Measurements from ENCODE around the gene LHFPL6.

DNA sequence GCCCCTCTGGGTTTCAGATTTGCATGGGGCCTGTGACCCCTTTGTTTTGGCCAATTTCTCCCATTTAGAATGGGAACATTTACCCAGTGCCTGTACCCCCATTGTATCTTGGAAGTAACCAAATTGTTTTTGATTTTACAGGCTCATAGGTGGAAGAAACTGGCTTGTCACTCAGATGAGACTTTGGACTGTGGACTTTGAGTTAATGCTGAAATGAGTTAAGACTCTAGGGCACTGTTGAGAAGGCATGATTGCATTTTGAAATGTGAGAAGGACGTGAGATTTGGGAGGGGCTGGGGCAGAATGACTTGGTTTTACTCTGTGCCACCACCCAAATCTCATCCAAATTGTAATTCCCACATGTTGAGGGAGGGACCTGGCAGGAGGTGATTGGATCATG lies 306.0 kb downstream of the LHFPL6 start:
- TF ChIP-seq USF2 (IDR thresholded peaks at IDR 0.05), result no peak
- no peak for TF ChIP-seq CTCF (IDR thresholded peaks at IDR 0.05)
- TF ChIP-seq, protein P1, sequence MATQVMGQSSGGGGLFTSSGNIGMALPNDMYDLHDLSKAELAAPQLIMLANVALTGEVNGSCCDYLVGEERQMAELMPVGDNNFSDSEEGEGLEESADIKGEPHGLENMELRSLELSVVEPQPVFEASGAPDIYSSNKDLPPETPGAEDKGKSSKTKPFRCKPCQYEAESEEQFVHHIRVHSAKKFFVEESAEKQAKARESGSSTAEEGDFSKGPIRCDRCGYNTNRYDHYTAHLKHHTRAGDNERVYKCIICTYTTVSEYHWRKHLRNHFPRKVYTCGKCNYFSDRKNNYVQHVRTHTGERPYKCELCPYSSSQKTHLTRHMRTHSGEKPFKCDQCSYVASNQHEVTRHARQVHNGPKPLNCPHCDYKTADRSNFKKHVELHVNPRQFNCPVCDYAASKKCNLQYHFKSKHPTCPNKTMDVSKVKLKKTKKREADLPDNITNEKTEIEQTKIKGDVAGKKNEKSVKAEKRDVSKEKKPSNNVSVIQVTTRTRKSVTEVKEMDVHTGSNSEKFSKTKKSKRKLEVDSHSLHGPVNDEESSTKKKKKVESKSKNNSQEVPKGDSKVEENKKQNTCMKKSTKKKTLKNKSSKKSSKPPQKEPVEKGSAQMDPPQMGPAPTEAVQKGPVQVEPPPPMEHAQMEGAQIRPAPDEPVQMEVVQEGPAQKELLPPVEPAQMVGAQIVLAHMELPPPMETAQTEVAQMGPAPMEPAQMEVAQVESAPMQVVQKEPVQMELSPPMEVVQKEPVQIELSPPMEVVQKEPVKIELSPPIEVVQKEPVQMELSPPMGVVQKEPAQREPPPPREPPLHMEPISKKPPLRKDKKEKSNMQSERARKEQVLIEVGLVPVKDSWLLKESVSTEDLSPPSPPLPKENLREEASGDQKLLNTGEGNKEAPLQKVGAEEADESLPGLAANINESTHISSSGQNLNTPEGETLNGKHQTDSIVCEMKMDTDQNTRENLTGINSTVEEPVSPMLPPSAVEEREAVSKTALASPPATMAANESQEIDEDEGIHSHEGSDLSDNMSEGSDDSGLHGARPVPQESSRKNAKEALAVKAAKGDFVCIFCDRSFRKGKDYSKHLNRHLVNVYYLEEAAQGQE (IDR thresholded peaks at IDR 0.05), result no peak
